HG03439 (cell line): ENCODE measurements around the gene SLC22A23.

ENCODE experiments used
- ATAC-seq: cut with Tn5 transposase; IDR thresholded peaks from one replicate; pipeline ENCODE4 v1.9.1; 2021; ENCODE audit warnings: mild to moderate bottlenecking, moderate library complexity; ENCODE audit not compliant: unreplicated experiment

The SLC22A23 gene

DNA sequence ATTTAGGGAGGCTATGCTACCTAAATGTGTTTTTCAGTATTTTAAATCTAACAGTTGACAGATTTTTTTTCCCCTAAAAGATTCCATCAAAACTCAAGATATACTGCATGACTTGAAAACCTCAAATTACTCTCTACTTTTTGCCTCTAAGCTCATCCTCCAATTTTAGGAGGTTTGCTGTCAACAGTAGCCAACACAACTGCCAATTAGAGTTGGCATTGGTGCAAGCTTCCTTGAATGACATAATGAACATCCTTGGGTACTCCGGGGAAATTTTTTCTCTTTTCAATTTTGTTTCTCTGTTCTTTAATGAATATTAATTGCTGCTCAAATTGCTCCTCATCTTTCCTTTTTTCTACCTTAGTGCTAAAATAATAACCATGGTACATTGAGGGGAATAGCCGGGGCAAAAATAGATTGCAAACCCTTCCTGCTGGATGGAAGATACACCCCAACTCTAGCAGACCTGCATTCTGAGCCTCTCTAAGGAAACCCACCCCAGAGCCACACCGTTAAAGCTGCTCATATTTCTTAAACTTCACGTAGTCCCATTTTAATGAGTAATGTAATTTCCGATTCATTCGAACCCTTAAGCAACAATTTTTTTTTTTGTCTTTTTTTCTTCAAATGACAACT, 34.3 kb downstream of the SLC22A23 start:
- no peak for ATAC-seq

DNA sequence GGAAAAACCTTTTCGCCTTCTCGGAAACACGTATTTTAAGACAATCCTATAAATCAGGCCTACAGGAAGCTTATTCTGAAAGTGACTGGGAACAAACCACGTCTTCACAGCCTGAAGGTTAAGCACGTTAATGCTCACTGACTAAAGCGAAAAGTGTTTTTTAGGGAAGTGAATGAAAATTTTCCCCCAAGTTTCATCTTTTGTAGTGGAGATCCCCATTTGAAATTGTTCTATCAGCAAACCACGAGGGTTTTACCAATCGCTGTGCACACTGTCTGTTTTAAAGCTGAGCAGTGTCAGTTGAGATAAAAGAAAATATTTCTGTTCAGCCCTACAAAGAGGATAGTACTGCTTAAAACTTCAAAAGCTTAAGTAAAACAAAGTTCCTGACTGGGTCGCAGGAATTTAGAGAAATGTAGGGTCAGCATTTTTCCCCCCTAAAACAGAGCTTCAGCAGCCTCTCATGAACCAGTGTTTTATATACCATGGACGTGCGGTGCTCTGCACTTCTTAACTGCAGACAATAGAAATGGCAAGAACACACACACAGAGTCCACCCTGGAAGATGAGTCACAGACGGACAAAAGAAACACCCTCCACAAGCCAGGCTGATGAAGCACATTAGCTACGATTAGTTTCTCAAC, 34.9 kb downstream of the SLC22A23 start:
- ATAC-seq, result no peak

DNA sequence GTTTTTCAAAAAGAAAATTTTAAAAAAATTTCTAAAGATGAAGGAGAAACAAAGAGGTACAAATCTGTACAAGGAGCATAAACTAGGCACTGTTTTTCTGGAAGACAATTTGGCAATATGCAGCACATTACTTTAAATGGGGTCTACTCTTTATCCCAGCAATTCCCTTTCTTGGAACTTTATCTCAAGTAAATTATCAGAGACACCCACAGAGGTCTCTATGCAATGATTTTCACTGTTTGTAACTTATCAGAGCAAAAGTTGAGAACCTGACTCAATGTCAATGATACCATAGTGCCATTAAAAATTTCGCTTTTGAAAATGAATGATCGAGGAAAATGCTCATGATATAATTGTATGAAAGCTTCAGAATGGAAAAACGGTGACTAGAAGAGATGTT, 35.7 kb downstream of the SLC22A23 start:
- ATAC-seq, result no peak

DNA sequence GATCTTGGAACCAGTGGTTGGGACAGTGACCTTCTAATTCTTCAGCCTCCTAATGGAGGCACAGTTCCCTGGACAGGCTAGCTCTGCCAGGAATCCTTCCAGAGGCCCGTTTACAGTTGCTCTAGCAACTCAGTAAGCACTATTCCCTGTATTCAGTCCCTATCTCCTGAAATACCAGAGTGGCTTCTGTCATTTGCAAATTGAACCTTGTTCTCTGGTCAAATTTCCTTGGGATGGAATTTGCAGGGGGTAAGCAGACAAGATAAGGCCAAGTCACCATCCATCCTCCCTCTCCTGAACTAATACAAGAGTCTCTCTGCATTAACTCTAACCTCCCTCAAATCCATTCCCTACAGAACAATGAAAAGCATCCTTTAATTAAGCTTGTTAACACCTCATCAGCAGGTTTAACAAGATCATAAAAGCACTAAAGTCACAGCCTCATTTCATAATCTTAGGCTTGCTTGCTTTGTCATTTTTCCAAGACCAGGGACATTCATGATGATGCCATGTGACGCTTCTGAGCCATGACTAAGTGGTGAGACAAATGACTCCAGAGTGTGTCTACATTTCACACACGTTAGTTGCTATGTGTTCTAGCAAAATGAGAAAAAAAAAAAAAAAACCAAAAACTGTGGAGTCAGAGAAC, 37.1 kb downstream of the SLC22A23 start:
- ATAC-seq, result no peak

DNA sequence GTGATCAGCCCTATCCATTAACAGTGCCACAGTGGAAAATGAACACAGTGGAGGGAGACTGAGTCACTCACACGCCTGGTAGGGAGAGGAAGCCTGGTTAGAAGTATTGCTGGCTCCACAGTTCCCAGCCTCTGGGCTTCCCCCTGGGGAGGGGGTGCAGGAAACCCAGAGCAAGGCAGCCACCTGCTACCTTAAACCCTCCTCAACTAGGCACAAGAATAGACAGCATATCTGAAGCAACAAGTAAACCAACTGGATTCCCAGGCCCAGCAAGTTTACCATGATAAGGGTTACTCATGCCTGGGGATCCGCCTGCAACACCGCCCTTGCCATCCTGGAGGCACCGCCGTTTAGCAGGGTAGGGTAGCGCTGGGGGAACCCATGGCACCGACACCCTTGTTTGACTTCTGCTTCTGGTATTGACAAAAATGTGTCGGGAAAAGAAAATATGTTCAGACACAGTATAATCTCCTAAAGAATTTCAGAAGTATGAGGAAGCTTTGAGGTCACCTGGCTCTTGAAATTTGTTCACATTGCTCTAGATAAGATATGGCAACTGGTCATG, 38.3 kb downstream of the SLC22A23 start:
- no peak for ATAC-seq

DNA sequence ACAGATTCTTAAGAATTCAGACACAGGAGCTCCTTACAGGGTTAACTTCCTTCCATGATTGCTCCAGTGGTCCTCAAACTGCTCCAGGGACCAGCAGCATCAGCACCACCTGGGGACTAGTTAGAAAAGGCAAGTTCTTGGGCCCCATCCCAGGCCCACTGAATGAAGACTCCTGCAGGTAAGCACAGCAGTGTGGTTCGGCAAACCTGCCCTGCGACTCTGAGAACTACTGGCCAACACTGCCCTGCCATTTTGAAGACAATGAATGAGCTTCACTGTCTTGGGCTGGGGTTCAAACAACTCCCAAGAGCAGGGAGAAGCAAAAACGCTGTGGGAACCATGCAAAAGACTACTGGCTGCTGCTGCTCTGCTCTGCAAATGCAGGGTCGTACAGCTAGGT, 39.4 kb downstream of the SLC22A23 start:
- no peak for ATAC-seq

DNA sequence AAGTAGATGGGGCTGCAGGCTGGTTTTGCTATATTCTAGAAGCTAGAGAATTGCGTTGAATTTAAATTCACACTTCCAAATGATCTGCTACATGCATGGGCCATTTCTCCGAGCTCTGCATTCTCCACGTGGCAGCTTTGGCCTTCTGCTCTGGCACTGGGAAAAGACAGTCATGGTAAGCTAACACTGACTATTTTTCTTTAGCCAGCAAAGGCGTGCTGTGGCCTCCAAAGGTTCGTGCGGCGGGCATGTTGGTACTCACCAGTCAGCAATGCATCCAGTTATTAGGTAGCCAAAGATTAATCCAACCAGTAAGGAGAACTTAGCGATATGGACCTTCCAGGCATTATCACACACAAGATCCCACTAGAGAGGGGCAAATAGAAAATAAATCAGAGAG, 41.4 kb downstream of the SLC22A23 start:
- no peak for ATAC-seq

DNA sequence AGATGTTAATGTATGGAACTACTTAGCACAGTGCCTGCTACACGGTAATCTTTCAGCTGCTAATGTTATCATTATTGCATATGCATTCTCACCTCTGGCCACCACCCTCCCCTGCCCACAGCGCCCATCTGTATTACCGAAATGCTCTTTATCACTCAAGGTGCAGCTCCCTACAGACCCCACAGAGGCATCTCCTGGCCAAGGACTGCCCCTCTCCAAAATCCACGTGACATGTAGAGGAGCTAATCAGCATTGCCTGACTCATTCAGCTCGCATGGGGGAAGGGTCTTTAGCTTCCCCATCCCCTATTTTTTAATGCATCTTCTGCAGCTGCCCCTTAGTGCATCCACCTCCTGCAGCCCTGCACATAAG, 41.8 kb downstream of the SLC22A23 start:
- no peak for ATAC-seq

DNA sequence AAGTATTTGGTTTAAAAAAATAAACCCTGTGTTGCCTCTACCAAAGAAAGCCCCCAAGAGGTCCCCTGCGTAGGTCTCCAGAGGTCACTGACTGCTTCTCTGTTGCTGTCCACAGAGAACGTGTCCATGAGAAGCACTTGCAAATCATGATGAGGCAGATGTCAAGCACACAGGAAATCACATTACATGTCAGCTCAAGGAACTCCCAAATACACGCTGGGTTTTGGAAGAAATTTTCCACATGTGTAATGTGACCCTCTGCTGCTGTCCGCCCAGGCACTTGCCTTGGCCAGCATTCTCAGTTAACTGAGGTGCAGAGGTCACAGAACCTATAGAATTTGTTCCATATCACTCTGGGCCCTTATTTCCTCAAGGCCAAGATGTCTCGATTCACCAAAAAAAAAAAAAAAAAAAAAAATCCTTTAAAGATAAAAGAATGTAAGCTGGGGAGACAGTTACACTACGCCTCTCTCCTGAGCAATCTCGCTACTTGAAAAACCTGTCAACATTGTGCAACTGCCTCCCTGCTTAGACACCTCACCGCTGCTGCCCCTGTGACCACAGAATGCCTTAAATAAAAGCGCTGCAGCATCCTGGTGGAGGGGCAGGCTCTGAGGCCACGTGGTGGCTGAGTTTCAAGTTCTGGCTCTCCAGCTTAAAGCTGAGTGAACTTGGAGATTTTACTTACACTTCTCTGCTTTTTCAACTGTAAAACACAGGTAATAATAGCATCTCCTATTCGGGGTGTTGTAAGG, 42.3 kb downstream of the SLC22A23 start:
- no peak for ATAC-seq

DNA sequence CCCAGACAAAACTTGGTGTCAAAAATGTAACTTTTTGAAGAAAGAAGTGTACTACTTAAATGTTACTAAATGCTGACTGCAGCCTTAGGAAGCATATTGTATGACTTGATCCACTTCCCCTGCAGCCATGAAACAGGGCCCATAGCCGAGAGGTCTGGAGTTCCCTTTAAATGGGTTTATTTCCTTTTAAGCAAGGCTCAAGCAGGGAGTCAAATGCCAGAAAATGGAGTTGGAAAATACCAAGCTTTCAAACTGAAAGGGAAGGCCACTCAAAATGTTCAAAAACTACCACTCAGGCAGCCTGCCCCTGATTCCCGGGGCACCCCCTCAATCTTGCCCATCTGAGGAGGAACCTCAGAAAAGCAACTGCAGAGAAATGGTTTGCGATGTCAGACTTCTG, 43.3 kb downstream of the SLC22A23 start:
- ATAC-seq, result no peak

DNA sequence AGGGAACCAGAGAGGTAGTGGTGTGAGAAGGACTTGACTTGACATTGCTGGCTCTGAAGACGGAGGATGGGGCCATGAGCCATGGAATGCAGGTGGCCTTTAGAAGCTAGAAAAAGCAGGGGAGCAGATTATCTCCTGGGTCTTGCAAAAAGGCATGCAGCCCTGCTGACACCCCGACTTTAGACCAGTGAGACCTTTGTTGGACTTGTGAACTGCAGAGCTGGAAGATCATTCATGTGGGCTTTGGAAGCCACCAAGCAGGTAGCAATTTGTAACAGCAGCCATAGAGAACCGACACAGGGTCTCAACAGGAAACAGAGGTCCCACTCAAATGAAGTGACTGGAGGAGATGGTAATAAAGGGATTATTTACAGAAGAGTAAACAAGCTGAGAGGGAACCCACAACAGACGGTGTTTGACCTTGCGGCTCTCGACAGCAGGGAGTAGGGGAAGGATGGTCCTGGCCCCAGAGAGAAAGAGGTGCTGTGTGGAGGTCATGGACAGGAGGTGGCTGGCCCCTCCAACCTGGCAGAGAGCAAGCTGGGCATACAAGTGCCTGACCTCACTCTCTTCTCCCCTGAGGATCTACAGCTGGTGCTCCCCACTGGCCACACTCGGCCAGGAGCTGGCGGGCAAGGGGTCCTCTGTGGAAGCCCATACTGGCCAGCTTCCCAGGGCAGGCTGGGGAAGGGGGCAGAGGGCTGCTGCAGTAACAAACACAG, 43.9 kb downstream of the SLC22A23 start:
- no peak for ATAC-seq

DNA sequence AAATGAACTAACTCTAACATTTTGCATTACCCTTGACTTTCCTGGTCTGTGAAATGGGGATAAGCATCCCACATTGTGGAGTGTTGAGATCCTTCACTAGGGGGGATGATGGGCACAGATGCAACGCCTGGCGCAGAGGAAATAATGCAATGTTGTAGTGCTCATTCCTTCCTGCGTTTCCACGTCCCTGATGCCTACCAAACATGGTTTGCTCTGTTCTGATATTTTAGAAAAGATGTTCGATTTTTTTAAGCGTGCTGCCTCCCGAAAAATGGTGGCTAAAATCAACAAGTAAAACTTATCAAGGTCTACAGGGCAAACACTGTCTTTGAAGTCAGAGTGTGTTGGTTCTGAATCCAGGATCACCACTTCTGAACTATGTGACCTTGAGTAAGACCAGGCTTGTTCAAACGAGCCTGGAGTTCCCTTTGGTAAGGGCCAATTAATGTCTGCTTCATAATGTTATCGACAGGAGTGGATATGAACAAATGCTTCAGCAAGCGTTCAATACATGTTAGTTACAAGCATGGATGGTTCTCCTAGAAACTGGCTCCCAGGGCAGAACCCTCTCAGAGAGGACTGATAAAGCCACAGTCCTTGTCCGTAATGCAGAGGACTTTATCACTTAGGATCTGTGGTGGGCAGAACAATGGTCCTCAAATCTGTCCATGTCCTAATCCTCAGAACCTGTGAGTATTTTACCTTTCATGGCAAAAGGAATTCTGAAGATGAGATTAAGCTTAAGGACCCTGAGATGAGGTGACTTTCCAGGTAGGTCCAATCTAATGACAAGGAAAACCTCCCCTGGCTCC, 44.7 kb downstream of the SLC22A23 start:
- ATAC-seq, result no peak

DNA sequence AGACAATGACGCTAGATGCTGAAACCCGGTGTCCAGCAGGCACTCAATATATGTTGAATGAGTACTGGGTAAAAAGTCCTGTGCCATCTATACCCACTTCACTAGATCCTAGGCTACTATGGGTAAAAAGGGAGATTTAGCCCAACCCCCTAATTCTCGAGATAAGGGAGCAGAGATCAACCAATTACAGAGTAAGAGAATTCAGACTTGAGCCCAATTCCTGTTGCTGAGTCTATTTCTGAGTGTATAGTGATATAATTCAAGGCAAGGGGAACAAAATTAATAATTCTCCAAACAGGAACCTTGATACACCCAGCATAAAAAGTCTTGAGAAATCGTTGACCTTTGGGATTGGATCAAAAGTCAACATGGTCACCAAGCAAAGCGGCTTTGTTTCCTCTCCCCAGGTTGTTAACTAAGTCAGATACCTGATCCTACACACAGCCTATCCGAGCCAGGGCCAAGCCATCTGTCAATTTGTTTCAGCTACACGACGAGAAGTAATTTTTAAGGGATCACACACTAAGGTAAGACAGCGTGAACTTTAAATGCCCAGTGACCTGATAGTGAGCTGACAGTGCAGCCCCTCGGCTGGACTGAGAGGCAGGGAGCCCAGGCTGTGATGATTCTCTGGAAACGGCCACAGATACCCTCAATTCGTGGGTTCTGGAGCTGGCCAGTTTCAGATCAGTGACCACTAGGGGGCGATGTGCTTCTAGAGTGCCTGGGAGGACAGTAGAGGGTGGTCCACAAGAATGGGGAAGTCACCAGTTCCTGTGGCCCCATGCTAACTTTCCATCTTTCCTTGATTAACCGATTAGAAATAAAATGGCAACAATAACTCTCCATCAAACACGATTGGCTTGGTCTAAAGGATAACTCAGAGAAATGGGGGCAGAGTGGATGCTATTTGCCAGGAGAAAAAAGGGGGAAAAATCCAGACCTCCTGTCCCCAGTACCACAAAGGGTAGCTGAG, 46.2 kb downstream of the SLC22A23 start:
- no peak for ATAC-seq

DNA sequence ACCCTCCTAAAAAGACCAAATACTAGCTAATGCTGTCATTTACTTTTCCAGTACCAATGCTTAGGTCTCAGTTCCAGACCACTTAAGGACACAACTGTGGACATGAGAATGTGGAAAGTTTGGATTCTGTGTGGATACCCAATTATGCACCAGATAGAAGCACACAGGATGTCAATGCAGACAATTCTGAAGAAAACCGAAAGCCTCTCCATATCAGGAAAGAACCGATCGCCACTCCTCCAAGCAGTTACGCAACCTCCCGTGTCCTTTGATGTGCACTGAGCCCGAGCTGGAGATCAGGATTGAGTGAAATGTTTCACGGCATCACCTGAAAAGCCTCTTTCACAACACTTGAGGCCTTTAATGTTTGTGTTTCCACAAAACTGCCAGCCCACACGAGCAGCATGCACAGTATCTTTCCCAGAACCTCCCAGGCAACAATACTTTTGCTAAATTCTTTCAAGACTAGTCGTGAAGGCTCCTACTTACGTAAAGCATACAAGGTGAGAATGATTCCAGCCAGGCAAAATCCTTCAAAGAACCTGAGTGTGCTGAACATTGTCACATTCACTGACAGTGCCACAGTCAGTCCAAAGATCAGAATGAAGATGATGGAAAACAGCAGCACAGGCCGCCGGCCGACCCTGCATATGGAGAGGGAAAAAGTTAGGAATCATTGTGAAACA, 47.0 kb downstream of the SLC22A23 start:
- ATAC-seq, result no peak

DNA sequence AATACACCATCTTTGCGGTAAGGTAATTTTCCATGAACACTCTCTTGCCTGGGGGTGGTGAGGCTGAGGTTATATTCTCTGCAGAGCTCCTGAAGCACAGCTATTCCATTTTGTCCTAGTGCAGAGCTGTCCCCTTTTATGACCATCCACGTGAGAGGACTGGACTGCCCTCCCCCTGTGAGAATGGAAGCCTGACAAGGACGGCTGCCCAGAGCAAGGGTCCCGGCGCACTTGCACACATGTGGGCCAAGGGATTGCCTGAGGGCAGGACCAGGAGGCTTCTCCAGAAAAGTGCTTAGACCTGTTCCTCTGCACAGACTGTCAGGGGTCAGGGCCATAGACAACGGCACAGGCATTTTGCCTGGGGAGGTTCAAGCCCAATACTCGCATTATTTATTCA, 48.2 kb downstream of the SLC22A23 start:
- no peak for ATAC-seq

DNA sequence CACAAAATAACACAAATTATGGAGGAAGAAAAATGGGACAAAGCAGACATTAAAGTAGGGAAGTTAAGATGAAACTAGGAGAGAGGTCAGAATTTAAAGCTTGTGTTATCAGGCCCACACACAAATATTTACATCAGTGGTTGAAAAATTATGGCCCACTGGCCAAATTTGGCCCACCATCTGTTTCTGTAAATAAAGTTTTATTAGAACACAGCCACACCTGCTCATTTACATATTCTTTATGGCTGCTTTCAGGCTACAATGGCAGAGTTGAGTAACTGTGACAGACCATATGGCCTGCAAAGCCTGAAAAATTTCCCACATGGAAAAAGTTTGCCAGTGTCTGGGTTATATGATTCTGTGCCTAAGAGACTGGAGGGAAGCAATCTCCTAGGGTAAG, 49.0 kb downstream of the SLC22A23 start:
- ATAC-seq, result no peak

DNA sequence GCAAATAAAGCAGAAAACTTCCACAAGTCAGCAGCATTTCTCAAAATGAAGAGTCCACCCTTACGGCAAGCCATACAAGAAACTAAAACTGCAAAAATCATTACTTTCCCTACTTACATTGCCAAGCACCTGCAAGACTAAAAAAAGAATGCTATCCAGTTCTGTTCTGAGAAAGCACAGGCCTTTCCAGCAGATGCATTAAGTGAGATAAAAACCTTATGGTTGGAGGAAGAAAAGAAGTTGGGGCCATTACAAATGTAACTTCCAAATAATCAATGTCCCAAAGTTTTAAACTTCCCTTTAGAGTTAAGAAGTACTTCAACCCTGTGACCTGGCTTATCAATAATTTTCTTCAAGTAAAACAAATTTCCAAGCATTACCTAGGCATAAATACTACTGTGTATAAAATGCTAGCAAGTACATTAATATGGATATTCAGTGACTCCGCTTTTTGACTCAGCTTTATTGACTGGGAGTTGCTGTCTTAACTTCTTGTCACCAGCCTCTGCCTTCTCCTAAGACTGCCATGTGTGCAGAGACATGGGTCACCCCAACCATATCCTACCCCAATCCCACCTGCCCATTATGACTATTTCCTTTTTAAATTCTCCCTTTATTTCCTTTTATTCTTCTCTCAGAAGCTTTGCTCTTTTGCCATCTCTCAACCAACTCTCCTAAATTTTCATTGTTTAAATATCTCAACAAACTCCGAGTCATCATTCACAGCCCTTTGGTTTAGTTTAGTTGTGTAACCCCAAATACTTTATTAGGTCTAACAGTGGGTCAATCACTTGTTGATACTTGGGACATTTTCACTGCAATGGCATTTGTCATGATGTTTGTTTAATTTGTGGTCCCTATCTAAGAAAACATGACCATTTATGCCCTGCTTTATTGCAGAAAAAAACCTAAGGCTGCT, 49.7 kb downstream of the SLC22A23 start:
- ATAC-seq, result no peak
